Bone marrow (tissue), 2 donors: ENCODE data around the gene CDC14B.
"Not testable (repeated sequence)": the region's sequence is repeated elsewhere in the genome, so short reads cannot be mapped to it uniquely, and the experiment has no call there.

Experiments
- DNase-seq, 2 donors: peaks; one replicate each; lab custom pipeline; 2025; lab: John Stamatoyannopoulos, UW

CDC14B gene

DNA sequence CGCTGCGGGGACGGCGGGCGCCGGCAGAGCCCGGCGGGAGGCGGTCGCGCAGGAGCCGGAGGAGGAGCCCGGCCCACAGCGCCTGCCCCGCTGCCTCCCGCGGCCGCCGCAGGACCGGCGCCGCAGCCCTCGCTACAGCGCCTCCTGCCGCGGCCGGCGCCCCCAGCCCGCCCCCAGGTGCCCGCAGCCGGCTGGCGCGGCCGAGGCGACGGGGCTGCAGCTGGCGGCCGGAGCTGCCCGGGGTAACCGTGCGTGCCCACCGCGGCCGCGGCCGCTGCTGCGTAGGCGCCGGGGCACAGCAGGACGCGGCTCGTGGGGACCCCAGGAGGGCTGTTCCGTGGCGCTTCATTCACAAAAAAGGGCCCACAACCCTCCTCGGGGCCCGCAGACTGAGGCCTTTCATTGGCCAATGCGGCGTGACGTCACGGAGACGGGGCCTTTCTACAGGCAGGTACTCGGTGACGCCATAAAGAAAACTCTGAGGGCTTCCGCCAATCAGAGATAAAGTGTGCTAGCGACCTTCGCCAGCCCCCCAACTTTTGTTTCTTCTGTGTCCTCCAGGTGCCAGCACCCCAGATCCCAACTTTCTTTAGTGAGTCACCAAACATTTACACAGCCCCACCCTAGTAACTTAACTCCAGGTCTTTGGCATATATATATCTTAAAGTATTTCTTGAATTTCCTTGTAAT is at the start of gene CDC14B:
Gene CDC14B (minus strand): TSS at position 353 of the 690 bp plus-strand sequence. CDS start 465 bp downstream, outside the sequence.
- peak in 1 of 2 donors; percentile 23 for DNase-seq

GRCh38 chr9:96668868-96669534 is 49.4 kb upstream of the CDC14B start:
- no peak for DNase-seq

GRCh38 chr9:96667363-96667728 is 47.7 kb upstream of the CDC14B start:
- DNase-seq = no peak

DNA sequence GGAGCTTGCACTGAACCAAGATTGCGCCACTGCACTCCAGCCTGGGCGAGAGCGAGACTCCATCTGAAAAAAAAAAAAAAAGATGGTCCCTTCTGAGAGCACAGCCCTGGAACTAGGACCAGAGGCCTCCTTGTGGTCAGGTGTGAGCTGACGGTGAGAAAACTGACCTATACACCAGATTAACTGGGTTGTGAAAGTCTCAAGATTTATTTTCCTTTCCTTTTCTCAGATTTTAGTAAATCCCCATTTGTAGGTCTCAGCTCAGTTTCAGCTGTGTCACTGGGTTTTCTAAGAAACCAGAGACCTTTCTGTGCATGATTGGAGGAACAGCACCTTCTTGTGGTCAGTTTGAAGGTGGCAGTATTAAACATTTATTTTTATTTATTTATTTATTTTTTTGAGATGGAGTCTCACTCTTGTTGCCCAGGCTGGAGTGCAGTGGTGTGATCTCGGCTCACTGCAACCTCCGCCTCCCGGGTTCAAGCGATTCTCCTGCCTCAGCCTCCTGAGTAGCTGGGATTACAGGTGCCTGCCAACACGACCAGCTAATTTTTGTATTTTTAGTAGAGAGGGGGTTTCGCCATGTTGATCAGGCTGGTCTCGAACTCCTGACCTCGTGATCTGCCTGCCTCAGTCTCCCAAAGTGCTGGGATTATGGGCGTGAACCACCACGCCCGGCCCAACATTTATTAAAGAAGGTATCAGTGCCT is 47.2 kb upstream of the CDC14B start:
- not testable (repeated sequence) for DNase-seq

DNA sequence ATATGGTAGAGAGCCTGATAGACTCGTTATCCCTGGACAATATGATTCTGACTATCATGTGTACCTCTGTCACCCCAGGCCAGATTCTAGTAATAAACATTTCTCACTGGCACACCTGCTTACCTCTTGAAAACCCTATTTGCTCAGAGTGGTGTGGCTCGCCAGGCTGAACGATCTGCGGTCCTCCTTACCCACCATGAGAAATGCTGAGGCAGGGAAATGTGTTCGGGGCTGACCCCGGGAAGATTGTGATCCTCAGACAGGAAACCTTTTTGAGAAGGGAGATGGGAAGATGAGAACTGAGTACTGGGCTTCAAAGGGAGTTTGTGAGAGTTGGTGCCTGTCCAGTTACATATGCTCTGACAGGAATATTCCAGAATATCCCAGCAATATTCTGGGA is 46.1 kb upstream of the CDC14B start:
- DNase-seq = no peak

DNA sequence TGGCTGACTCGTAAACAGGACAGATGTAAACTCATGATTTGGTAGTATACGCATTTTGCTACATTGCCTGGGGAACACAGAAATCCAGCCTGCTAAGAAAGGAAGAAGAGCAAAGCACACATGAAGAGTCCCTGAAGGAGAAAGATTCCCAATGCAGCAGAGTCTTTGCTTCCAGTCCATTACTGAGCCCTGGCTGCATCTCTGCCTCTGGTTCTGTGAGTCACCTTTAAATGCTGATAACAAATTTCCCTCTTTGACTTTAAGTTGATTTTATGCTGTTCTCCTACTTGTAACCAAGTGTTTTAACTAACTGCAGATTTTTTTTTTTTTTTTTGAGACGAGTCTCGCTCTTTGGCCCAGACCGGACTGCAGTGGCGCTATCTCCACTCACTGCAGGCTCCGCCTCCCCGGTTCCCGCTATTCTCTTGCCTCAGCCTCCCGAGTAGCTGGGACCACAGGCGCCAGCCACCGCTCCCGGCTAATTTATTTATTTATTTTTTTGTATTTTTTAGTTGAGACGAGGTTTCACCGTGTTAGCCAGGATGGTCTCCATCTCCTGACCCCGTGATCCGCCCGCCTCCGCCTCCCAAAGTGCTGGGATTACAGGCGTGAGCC is 44.0 kb upstream of the CDC14B start:
- DNase-seq = no peak

- no peak for DNase-seq
These were observed 42.1 kb upstream of the CDC14B start for GRCh38 chr9:96661711-96662110.

DNA sequence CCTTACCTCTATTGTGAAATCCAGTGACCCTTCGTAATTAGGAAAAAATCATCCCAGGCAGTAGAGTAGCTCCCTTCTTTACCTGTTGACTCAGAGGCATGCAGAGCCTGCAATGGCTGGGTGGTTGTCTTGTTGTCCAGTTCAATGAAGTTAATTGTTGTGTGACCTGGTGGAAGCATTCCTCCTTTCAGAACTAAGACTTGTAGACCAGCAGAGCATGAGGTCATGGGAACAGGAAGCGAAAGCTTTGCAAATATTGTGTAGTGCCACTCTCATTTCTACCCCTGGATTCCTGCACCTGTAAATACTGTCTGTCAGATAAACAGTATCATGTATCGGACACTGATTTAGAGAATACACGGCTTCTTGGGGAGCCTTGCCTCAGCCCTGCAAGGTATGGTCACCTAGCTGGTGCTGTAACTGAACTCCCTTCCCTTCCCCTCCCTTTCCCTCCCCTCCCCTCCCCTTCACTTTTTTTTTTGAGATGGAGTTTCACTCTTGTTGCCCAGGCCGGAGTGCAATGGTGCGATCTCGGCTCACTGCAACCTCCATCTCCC is 41.1 kb upstream of the CDC14B start:
- no peak for DNase-seq

DNA sequence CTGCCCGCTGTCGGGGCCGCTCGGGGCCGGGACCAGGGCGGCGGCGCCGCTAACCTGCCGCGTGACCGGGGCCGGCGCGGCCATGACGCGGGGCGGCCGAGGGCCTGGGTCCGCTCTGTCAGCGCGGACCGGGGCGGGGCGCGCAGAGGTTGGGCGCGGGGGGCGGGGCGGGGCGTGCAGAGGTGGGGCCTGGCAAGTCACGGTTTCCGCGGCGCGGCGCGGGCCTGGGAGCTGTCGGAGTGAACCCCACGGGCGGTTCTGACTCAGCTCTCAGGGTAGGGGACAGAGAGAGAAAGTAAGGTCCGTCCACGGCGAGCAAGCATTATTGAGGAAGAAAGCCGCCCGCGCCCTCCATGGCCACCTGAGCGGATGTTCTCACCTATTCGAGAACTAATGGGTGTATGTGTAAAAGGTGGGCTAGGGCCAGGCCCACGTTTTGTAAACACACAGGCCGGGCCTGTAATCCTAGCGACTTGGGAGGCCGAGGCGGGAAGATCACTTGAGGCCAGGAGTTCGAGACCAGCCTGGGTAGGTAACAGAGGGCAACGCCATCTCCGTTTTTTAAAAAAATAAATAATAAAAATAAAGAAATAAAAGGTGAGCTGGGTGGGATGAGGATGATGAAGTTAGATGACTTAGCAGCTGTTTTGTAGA is 35.7 kb upstream of the CDC14B start, which contains the start of gene PRXL2C:
Gene PRXL2C (minus strand): TSS at position 120 of the 654 bp plus-strand sequence. CDS start 36 bp downstream, at position 84.
- peak; percentile 52 to 73 for DNase-seq

GRCh38 chr9:96654450-96655197 is 35.0 kb upstream of the CDC14B start:
- peak; percentile 58 to 68 for DNase-seq

DNA sequence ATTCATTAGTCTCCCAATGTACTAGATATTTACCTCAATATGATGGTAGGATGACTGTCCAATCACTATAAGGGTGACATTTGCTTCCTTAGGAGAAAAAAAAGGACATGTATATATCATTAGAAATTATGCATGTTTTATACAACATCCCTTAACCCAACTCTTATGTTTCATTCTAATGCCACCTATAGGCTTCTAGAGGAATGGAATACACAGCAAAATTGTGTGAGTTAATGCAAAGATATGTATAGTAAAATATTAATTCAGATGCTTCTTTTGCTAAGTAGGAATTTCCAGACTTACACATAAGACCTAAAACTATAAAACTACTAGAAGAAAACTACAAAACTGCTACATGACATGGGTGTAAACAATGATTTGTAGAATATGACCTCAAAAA is 32.0 kb upstream of the CDC14B start:
- no peak for DNase-seq

DNA sequence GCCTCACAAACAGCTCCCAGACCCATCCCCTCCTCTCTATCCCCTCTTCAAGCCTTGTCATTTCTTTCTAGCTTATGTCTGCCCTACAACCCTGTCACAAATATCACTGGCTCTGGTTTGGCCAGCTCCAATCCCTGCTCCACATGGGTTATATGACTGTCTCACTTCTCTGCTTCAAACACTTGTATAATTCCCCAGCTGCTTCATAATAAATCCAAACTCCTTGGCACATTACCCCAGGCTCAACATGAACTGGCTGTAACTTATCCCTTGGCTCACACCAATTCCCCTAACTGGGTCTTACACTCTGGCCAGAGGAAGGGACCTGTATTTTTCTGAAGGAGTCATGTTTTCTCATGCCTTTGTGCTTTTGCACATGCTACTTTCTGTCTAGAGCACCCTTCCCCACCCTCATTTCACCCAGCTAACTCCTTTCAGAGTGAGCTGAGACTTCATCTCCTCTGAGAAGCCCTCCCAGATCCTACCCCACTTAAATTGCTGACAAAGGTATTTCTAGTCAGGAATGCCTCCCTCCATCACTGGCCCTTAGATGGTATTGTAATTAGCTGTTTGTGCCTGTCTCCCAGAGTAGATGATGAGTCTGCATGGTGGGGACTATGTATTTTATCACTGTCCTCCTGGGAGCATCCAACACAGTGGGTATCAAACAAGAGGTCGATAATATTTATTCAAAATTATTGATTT is 30.1 kb upstream of the CDC14B start:
- no peak for DNase-seq

DNA sequence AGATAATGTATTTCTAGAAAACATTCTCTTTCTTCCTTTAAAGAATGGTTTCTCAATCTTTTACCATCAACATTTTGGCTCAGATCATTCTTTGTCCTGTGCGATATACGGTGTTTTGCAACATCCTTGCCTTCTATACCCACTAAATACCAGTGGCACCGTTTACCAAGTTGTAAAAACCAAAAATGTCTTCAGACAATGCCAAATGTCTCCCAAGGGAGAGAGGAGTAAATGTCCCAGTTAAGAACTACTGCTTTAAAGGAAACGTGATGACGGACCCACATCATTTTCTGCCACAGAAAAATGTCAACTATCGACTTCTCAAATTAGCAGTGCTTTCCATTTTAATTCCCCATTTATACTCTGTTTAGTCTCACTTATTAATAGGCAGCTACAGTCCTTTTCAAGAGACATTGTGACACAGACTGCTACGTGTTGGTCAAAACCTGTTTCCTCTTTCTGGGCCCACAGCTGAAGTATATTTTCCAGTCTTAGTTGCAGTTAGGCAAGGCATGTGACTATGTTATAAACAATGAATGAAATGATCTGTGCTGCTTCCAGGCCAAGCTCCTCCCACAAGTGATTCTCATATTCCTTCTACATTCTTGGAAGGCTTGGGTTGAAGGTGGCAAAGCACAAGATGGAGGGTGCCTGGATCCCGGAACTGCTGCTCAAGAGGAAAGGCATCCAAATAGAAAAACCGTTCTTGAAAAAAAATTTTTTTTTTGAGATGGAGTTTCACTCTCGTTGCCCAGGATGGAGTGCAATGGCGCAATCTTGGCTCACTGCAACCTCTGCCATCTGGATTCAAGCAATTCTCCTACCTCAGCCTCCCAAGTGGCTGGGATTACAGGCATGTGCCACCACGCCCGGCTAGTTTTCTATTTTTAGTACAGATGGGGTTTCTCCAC is 26.7 kb upstream of the CDC14B start:
- DNase-seq = peak in 1 of 2 donors; percentile 2

- DNase-seq = no peak
These were observed 24.5 kb upstream of the CDC14B start for GRCh38 chr9:96644137-96644536.

DNA sequence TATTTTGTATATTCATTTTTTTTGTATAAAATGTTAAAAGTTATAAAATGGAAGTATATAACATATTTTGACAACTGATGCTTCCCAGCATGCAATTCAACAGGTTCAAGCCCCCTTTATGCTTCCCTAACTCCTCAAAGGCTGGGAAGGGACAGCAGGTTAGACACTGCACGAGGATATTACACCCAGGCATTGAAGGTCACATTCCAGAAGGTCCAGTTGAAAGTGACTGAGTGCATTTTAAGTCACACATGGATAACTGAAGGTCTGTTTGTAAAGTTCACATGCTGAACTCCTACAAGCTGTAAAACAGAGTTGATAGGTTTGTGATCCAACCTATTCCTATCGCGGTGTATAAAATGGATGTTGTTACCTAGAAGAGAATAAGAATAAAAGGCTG is 21.9 kb upstream of the CDC14B start:
- DNase-seq = no peak

DNA sequence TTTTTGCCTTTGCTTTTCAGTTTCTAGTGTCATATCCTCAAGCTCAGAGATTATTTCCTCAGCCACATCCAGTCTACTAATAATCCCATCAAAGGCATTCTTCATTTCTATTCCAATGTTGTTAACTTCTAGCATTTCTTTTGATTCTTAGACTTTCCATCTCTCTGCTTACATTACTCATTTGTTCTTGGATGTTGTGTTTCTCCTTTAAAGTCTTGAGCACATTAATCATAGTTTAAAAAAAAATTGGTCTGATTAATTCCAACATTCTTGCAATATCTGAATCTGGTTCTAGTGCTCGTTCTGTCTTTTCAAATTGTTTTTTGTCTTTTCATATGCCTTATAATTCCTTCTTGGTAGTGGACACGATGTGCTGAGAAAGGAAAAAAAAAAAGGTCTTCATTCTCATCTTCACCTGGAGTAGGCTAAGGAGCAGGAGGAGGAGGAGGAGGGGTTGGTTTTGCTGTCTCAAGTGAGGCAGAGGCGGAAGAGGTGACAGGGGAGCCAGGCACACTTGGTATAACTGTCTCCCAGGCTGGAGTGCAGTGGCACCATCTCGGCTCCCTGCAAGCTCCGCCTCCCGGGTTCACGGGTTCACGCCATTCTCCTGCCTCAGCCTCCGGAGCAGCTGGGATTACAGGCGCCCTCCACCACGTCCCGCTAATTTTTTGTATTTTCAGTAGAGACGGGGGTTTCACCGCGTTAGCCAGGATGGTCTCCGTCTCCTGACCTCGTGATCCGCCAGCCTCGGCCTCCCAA is 19.1 kb upstream of the CDC14B start:
- DNase-seq = no peak

- DNase-seq = no peak
These were observed 16.7 kb upstream of the CDC14B start for GRCh38 chr9:96636368-96636767.

- not testable (repeated sequence) for DNase-seq
These were observed 13.9 kb upstream of the CDC14B start for GRCh38 chr9:96633579-96633978.
